ENCODE results near the gene WFS1. TPM values are rescaled to one million over a fixed set of nuclear protein-coding genes. Genes with fewer than 3 reads are reported as not detected.

WFS1 gene
- total RNA-seq, 1 experiment from 2014 or later = 57.1 TPM

DNA sequence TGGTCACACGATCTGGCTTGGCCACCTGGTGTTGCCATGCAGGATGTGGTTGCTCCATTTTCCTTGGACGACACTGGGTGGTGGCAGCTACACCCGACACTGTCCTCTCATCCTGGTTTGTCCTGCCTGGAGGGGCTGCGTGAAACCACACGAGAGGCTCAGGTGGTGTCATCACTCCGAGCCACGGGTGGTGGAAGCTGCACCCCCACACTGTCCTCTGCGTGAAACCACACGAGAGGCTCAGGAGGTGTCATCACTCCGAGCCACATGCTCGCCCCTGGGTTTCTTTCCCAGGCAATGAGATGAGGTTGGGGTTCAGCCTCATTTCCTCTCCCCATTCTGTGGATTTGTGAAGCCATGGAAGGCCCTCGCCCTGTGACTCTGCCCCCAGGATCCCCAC, 34.3 kb downstream of the WFS1 start:
- ChIA-PET CTCF (no interaction called here), POLR2A (ENCODE audit: unreplicated experiment) (no interaction called here)
- H3K4me1 ChIP-seq (replicated peaks; ENCODE audit: insufficient read depth) = no peaks in the 10 kb centered on the region
- H3K79me2 ChIP-seq (ENCODE audit: low read depth) = no peaks in the 10 kb centered on the region
- no peaks in the 10 kb centered on the region for H3K27me3 ChIP-seq (ENCODE audit: insufficient read depth, low read depth)
- H3K36me3 ChIP-seq (ENCODE audit: low read depth) = no peaks in the 10 kb centered on the region
- no peak overlapping the region for H3K4me3 ChIP-seq
- no peak for DNase-seq
- H3K4me2 ChIP-seq = no peak overlapping the region
- TF ChIP-seq EZH2 (IDR thresholded peaks at IDR 0.05; ENCODE audit: low read depth) = no peak
- intact Hi-C loops (cut with micrococcal nuclease; ENCODE audit: unreplicated experiment) = no loop called here
- no peak overlapping the region for H3K27ac ChIP-seq
- H3K9me2 ChIP-seq (ENCODE audit: insufficient read depth) = no peaks in the 10 kb centered on the region
- BruUV-seq (replicated peaks) = no TSS peak
- H4K20me1 ChIP-seq (ENCODE audit: insufficient read depth) = no peaks in the 10 kb centered on the region
- no peaks in the 10 kb centered on the region for H3K9me3 ChIP-seq (ENCODE audit: insufficient read depth, low read depth)
- H3F3A ChIP-seq (ENCODE audit: insufficient read depth, low read depth) = no peaks in the 10 kb centered on the region
- no peak overlapping the region for H2AFZ ChIP-seq

DNA sequence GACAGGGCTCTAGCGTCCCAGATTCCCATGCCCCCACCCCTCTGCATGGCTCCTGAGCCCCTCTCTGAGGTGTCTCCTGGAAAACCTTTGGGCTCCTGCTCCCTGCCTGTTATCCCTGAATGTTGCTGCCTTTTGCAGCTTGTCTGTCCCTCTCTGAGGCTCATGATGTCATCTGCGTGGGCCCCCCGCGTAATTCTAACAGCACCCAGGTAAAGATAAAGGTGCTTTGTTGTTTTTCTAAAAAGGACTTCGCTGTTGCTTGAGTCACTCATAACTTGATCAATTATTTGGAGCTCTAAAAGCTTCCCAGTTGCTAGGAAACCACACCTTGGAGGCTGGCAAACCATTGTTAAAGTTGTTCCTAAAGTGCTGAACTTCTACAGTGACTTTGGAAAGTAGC, 36.6 kb downstream of the WFS1 start:
- Histone ChIP-seq H3K9me3 (ENCODE audit: insufficient read depth, low read depth) (no peaks in the 10 kb centered on the region), H4K20me1 (ENCODE audit: insufficient read depth) (no peaks in the 10 kb centered on the region), H3K4me3 (no peak overlapping the region), H3K4me2 (no peak overlapping the region), H3K9me2 (ENCODE audit: insufficient read depth) (no peaks in the 10 kb centered on the region), H2AFZ (no peak overlapping the region), H3K27ac (no peak overlapping the region), H3K4me1 (replicated peaks; ENCODE audit: insufficient read depth) (no peaks in the 10 kb centered on the region), H3K36me3 (ENCODE audit: low read depth) (no peaks in the 10 kb centered on the region), H3K27me3 (ENCODE audit: insufficient read depth, low read depth) (no peaks in the 10 kb centered on the region), H3K79me2 (ENCODE audit: low read depth) (no peaks in the 10 kb centered on the region), H3F3A (ENCODE audit: insufficient read depth, low read depth) (no peaks in the 10 kb centered on the region)
- CTCF ChIA-PET = interaction anchor here (0.6 kb wide), 1 partner anchor 23 kb away, joined by 3 read pairs; no protein-coding TSS in a partner anchor
- TF ChIP-seq, protein P1, sequence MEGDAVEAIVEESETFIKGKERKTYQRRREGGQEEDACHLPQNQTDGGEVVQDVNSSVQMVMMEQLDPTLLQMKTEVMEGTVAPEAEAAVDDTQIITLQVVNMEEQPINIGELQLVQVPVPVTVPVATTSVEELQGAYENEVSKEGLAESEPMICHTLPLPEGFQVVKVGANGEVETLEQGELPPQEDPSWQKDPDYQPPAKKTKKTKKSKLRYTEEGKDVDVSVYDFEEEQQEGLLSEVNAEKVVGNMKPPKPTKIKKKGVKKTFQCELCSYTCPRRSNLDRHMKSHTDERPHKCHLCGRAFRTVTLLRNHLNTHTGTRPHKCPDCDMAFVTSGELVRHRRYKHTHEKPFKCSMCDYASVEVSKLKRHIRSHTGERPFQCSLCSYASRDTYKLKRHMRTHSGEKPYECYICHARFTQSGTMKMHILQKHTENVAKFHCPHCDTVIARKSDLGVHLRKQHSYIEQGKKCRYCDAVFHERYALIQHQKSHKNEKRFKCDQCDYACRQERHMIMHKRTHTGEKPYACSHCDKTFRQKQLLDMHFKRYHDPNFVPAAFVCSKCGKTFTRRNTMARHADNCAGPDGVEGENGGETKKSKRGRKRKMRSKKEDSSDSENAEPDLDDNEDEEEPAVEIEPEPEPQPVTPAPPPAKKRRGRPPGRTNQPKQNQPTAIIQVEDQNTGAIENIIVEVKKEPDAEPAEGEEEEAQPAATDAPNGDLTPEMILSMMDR (conservative IDR thresholded peaks at IDR 0.05) = no peak
- TF ChIP-seq EZH2 (IDR thresholded peaks at IDR 0.05; ENCODE audit: low read depth) = no peak
- DNase-seq = no peak
- BruUV-seq (replicated peaks) = no TSS peak
- POLR2A ChIA-PET (ENCODE audit: unreplicated experiment) = no interaction called here
- intact Hi-C loops (cut with micrococcal nuclease; ENCODE audit: unreplicated experiment) = no loop called here

DNA sequence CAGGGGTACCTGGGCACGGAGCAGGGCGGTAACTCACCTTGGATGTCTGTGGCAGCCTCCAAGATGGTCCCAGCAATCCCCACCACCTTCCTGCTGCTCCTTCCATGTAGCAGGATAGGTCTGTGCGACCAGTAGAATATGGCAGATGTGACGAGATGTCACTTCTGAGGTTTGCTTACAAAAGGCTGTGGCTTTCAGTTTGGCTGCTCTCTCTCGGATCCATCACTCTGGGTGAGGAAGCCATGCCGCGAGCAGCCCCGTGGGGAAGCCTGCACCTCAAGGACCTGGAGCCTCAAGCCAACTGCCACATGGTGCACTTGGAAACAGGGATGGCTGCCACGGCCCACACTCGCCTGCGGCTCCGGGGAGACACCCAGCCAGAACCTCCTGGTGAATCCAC, 37.6 kb downstream of the WFS1 start:
- H3K79me2 ChIP-seq (ENCODE audit: low read depth) = no peaks in the 10 kb centered on the region
- ChIA-PET POLR2A (ENCODE audit: unreplicated experiment) (no interaction called here), CTCF (no interaction called here)
- no peak overlapping the region for H2AFZ ChIP-seq
- TF ChIP-seq, protein P1 (conservative IDR thresholded peaks at IDR 0.05) = no peak
- no peak for TF ChIP-seq EZH2 (IDR thresholded peaks at IDR 0.05; ENCODE audit: low read depth)
- DNase-seq = no peak
- 0 out of 2 replicates have a peak, but pooled peaks cover 1% of the 10 kb centered on the region for H3K4me1 ChIP-seq (replicated peaks; ENCODE audit: insufficient read depth)
- no peaks in the 10 kb centered on the region for H3K9me3 ChIP-seq (ENCODE audit: insufficient read depth, low read depth)
- no peaks in the 10 kb centered on the region for H3F3A ChIP-seq (ENCODE audit: insufficient read depth, low read depth)
- intact Hi-C loops (cut with micrococcal nuclease; ENCODE audit: unreplicated experiment) = no loop called here
- H3K36me3 ChIP-seq (ENCODE audit: low read depth) = no peaks in the 10 kb centered on the region
- H3K27ac ChIP-seq = no peak overlapping the region
- H3K27me3 ChIP-seq (ENCODE audit: insufficient read depth, low read depth) = no peaks in the 10 kb centered on the region
- H3K9me2 ChIP-seq (ENCODE audit: insufficient read depth) = no peaks in the 10 kb centered on the region
- H4K20me1 ChIP-seq (ENCODE audit: insufficient read depth) = no peaks in the 10 kb centered on the region
- BruUV-seq (replicated peaks) = no TSS peak
- no peak overlapping the region for H3K4me2 ChIP-seq
- no peak overlapping the region for H3K4me3 ChIP-seq

DNA sequence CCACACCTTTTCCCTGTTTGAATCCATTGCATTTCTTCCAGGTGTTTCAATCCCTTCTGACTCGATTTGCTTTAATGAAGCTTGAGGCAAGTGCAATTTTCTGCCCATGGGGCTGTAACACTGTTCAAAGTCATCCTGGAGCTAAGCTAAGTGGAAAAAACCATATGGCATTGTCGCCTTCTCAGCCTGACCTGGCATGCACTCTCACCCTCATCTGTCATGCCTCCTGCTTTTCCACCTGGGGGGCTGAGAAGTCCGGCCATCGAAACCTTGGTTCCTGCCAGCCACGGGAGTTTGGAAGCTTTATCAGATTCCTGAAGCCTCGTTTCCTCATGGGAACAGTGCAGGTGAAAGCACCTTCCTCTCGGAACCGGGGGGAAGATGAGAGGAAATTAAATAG, 38.2 kb downstream of the WFS1 start:
- TF ChIP-seq, protein P1 (conservative IDR thresholded peaks at IDR 0.05) = no peak
- no peak for TF ChIP-seq EZH2 (IDR thresholded peaks at IDR 0.05; ENCODE audit: low read depth)
- no peaks in the 10 kb centered on the region for H3K27me3 ChIP-seq (ENCODE audit: insufficient read depth, low read depth)
- intact Hi-C loops (cut with micrococcal nuclease; ENCODE audit: unreplicated experiment) = loop anchor here (2.0 kb wide), 1 partner anchor 19 kb away; no protein-coding TSS in a partner anchor
- no peaks in the 10 kb centered on the region for H3K9me2 ChIP-seq (ENCODE audit: insufficient read depth)
- H2AFZ ChIP-seq = no peak overlapping the region
- H3K79me2 ChIP-seq (ENCODE audit: low read depth) = no peaks in the 10 kb centered on the region
- no peak for DNase-seq
- H3K4me3 ChIP-seq = no peak overlapping the region
- POLR2A ChIA-PET (ENCODE audit: unreplicated experiment) = no interaction called here
- no peaks in the 10 kb centered on the region for H3K36me3 ChIP-seq (ENCODE audit: low read depth)
- H3K9me3 ChIP-seq (ENCODE audit: insufficient read depth, low read depth) = no peaks in the 10 kb centered on the region
- no peaks in the 10 kb centered on the region for H4K20me1 ChIP-seq (ENCODE audit: insufficient read depth)
- H3K27ac ChIP-seq = no peak overlapping the region
- H3F3A ChIP-seq (ENCODE audit: insufficient read depth, low read depth) = peaks cover 4% of the 10 kb centered on the region; the same call in 1 of the 2 replicates
- peaks cover 8% of the 10 kb centered on the region for H3K4me1 ChIP-seq (replicated peaks; ENCODE audit: insufficient read depth)
- BruUV-seq (replicated peaks) = no TSS peak
- no peak overlapping the region for H3K4me2 ChIP-seq
- CTCF ChIA-PET = no interaction called here
